ENCODE results near the gene BICC1. TPM values are rescaled to one million over a fixed set of nuclear protein-coding genes. Genes with fewer than 3 reads are reported as not detected.

Gene BICC1
- total and polyA plus RNA-seq, 2 of the 8 experiments (the other 6 are each of a cell fraction or from before 2014, with no cell fraction given): 0.20 to 0.73 TPM

GRCh38 chr10:58842860-58843376 is 330.2 kb downstream of the BICC1 start:
- H2BK20ac ChIP-seq (ENCODE audit: low read length): no peak overlapping the region
- H4K8ac ChIP-seq (ENCODE audit: extremely low read depth, insufficient read depth, low read length): no peak overlapping the region
- DNase-seq (ENCODE audit: low read depth in 1 of 2, low spot score in 2 of 2) (no peak), FAIRE-seq (no peak)
- no peaks in the 10 kb centered on the region for H3K27me3 ChIP-seq (replicated peaks in 1 of 4; ENCODE audit: control insufficient read depth in 3 of 4, extremely low read depth in 1 of 4, insufficient read depth in 3 of 4, low read length in 3 of 4)
- no peak overlapping the region for H2BK12ac ChIP-seq (ENCODE audit: low read depth, low read length)
- H3K4me1 ChIP-seq (replicated peaks in 1 of 4; ENCODE audit: control insufficient read depth in 3 of 4, insufficient read depth in 4 of 4, low read length in 3 of 4): peaks cover 0 to 2% (median 0%) of the 10 kb centered on the region in 4 experiments; a peak in 1 of 7 replicates
- H2AFZ ChIP-seq (ENCODE audit: low read length): no peak overlapping the region
- CTCF ChIA-PET (ENCODE audit: partially characterized antibody): interaction anchor here (1.3 kb wide), 1 partner anchor 13 kb away, joined by 3 read pairs; no protein-coding TSS in a partner anchor
- no peaks in the 10 kb centered on the region for H4K20me1 ChIP-seq (replicated peaks in 1 of 2; ENCODE audit: control insufficient read depth in 1 of 2, insufficient read depth in 2 of 2, low read length in 2 of 2)
- no peak overlapping the region for H3K9ac ChIP-seq (replicated peaks in 1 of 4; ENCODE audit: extremely low read depth in 1 of 4, low read depth in 3 of 4, low read length in 3 of 4)
- H3K79me1 ChIP-seq (ENCODE audit: low read depth, low read length): no peaks in the 10 kb centered on the region
- POLR2A ChIA-PET (ENCODE audit: partially characterized antibody): no interaction called here
- H3K4ac ChIP-seq (replicated peaks; ENCODE audit: insufficient read length, low read depth, low read length): no peak overlapping the region
- H3K23me2 ChIP-seq (ENCODE audit: low read depth, low read length): no peaks in the 10 kb centered on the region
- H4K5ac ChIP-seq (ENCODE audit: insufficient read length, low read depth, low read length): no peak overlapping the region
- H2BK5ac ChIP-seq (ENCODE audit: low read depth, low read length): no peak overlapping the region
- H2BK120ac ChIP-seq (replicated peaks; ENCODE audit: low read depth, low read length): no peak overlapping the region
- H3K36me3 ChIP-seq (ENCODE audit: control insufficient read depth in 2 of 4, insufficient read depth in 4 of 4, low read length in 3 of 4): no peaks in the 10 kb centered on the region
- H3K79me2 ChIP-seq (ENCODE audit: control insufficient read depth in 1 of 2, insufficient read depth in 2 of 2, low read length in 2 of 2): no peaks in the 10 kb centered on the region
- H3K9me3 ChIP-seq (ENCODE audit: insufficient read depth in 2 of 2, low read depth in 1 of 2, low read length in 1 of 2): no peaks in the 10 kb centered on the region
- H3K23ac ChIP-seq (ENCODE audit: insufficient read length): no peak overlapping the region
- H3K4me2 ChIP-seq (ENCODE audit: insufficient read depth in 1 of 2, low read depth in 2 of 2, low read length in 2 of 2): no peak overlapping the region
- H3K4me3 ChIP-seq (ENCODE audit: extremely low read depth in 1 of 4, insufficient read depth in 2 of 4, low read depth in 3 of 4, low read length in 4 of 4): no peak overlapping the region
- no peak for TF ChIP-seq CREB1 (IDR thresholded peaks at IDR 0.05)
- TF ChIP-seq SIX5 (IDR thresholded peaks at IDR 0.05; ENCODE audit: low read depth, low read length): no peak
- TF ChIP-seq SP4 (IDR thresholded peaks at IDR 0.05; ENCODE audit: low read length): no peak
- no peak for TF ChIP-seq EGR1 (IDR thresholded peaks at IDR 0.05; ENCODE audit: borderline replicate concordance, low read depth, low read length)
- TF ChIP-seq BCL11A (IDR thresholded peaks at IDR 0.05; ENCODE audit: low read depth in 2 of 2, low read length in 2 of 2): no peak
- no peak for TF ChIP-seq SIN3A (conservative IDR thresholded peaks at IDR 0.05 in 1 of 2, IDR thresholded peaks at IDR 0.05 in 1 of 2; ENCODE audit: low read depth in 1 of 2, low read length in 2 of 2)
- TF ChIP-seq POLR2A (IDR thresholded peaks at IDR 0.05; ENCODE audit: control extremely low read depth in 1 of 2, low read depth in 2 of 2, low read length in 2 of 2): no peak
- no peak overlapping the region for H2AK5ac ChIP-seq (ENCODE audit: low read depth, low read length)
- 97% methylated on average over 4 of the region's 4 CpGs; no CpG with 5 or more reads in 1 of the 2 experiments for WGBS, 2 experiments (ENCODE audit: extremely low coverage in 1 of 2, insufficient coverage in 1 of 2, insufficient read length in 1 of 2, insufficient replicate concordance in 2 of 2, low coverage in 1 of 2, low lambda C conversion rate in 2 of 2, missing lambda C conversion rate in 1 of 2)
- no peak overlapping the region for H3K18ac ChIP-seq (ENCODE audit: extremely low read depth, low read length)
- no peak overlapping the region for H3K56ac ChIP-seq (replicated peaks; ENCODE audit: insufficient read length, low read depth, low read length)
- H4K91ac ChIP-seq (replicated peaks; ENCODE audit: insufficient read length, low read length): no peak overlapping the region
- H3K27ac ChIP-seq (ENCODE audit: low read depth, low read length): no peak overlapping the region
- H2BK15ac ChIP-seq (ENCODE audit: low read length): no peak overlapping the region
- no peak overlapping the region for H3K14ac ChIP-seq (ENCODE audit: insufficient read length)
